Ishikawa (cell line): ENCODE data around the gene TMEM8B.

Experiments
- CEBPB ChIP-seq: IDR thresholded peaks from 2 replicates; pipeline ENCODE4 v1.6.1; 2012
- CREB1 ChIP-seq: IDR thresholded peaks from 2 replicates; pipeline ENCODE4 v1.6.1; 2012; ENCODE audit warnings: low read depth
- EGR1 ChIP-seq: IDR thresholded peaks from 2 replicates; pipeline ENCODE4 v1.6.1; 2012
- EP300 ChIP-seq: IDR thresholded peaks from 2 replicates; pipeline ENCODE4 v1.6.1; 2012; ENCODE audit warnings: borderline replicate concordance
- FOXM1 ChIP-seq: IDR thresholded peaks from 2 replicates; pipeline ENCODE4 v1.6.1; 2012; ENCODE audit warnings: low read depth, borderline replicate concordance
- MAX ChIP-seq: IDR thresholded peaks from 2 replicates; pipeline ENCODE4 v1.6.1; 2012
- NFIC ChIP-seq: IDR thresholded peaks from 2 replicates; pipeline ENCODE4 v1.6.1; 2012
- RAD21 ChIP-seq: IDR thresholded peaks from 2 replicates; pipeline ENCODE4 v1.6.1; 2012; ENCODE audit warnings: low read depth
- REST ChIP-seq: IDR thresholded peaks from 2 replicates; pipeline ENCODE4 v1.6.1; 2012; ENCODE audit warnings: low read depth, mild to moderate bottlenecking
- TAF1 ChIP-seq: IDR thresholded peaks from 2 replicates; pipeline ENCODE4 v1.6.1; 2012; ENCODE audit warnings: low read depth, mild to moderate bottlenecking
- TCF12 ChIP-seq: IDR thresholded peaks from 2 replicates; pipeline ENCODE4 v1.6.1; 2012; ENCODE audit warnings: low read depth
- TEAD4 ChIP-seq: IDR thresholded peaks from 2 replicates; pipeline ENCODE4 v1.6.1; 2012
- USF1 ChIP-seq: IDR thresholded peaks from 2 replicates; pipeline ENCODE4 v1.6.1; 2012
- YY1 ChIP-seq: IDR thresholded peaks from 2 replicates; pipeline ENCODE4 v1.6.1; 2012; ENCODE audit warnings: low read depth
- ZBTB7A ChIP-seq: IDR thresholded peaks from 2 replicates; pipeline ENCODE4 v1.6.1; 2012; ENCODE audit warnings: low read depth

Gene TMEM8B

GRCh38 chr9:35840881-35841644, 12.0 kb downstream of the TMEM8B start:
- no peak for TF ChIP-seq NFIC
- TF ChIP-seq FOXM1, result no peak
- no peak for TF ChIP-seq TEAD4
- no peak for TF ChIP-seq MAX
- TF ChIP-seq RAD21, result no peak
- TF ChIP-seq TCF12, result no peak
- TF ChIP-seq REST, result no peak
- no peak for TF ChIP-seq YY1
- no peak for TF ChIP-seq EP300
- TF ChIP-seq USF1, result no peak
- TF ChIP-seq TAF1, result no peak
- TF ChIP-seq ZBTB7A, result no peak
- TF ChIP-seq EGR1, result no peak

GRCh38 chr9:35841645-35841900, 12.5 kb downstream of the TMEM8B start:
- TF ChIP-seq MAX (no peak), CREB1 (no peak), USF1 (no peak), CEBPB (no peak), TAF1 (no peak)

- no peak for TF ChIP-seq EP300
Measured at GRCh38 chr9:35842020-35842745, 13.2 kb downstream of the TMEM8B start.

GRCh38 chr9:35842795-35843194, 13.8 kb downstream of the TMEM8B start:
- no peak for TF ChIP-seq ZBTB7A
- no peak for TF ChIP-seq CREB1
- no peak for TF ChIP-seq TCF12

- TF ChIP-seq CEBPB, result no peak
- TF ChIP-seq USF1, result no peak
- 0 out of 2 replicates have a peak, but pooled peaks have one; percentile 24 for TF ChIP-seq NFIC
- TF ChIP-seq RAD21, result no peak
- no peak for TF ChIP-seq EP300
- no peak for TF ChIP-seq FOXM1
Measured at GRCh38 chr9:35844628-35845270, 15.7 kb downstream of the TMEM8B start.

- no peak for TF ChIP-seq CEBPB
- TF ChIP-seq USF1, result no peak
- TF ChIP-seq RAD21, result no peak
- TF ChIP-seq TCF12, result no peak
- TF ChIP-seq EGR1, result no peak
- TF ChIP-seq TAF1, result no peak
- no peak for TF ChIP-seq NFIC
- TF ChIP-seq MAX, result no peak
- no peak for TF ChIP-seq ZBTB7A
- no peak for TF ChIP-seq TEAD4
- TF ChIP-seq CREB1, result no peak
- TF ChIP-seq FOXM1, result no peak
- TF ChIP-seq YY1, result no peak
- no peak for TF ChIP-seq REST
- no peak for TF ChIP-seq EP300
Measured at GRCh38 chr9:35845824-35846771, 17.1 kb downstream of the TMEM8B start.
